Measurements from ENCODE around the gene DNLZ.

Gene DNLZ

GRCh38 chr9:136342181-136343120 lies 21.1 kb downstream of the DNLZ start:
- H3K4me3 ChIP-seq (ENCODE audit: low read depth, low read length) = no peak overlapping the region
- 0 out of 2 replicates have a peak, but pooled peaks have one; percentile 23 for TF ChIP-seq MYC (IDR thresholded peaks at IDR 0.05; ENCODE audit: low read depth, low read length)
- peak; percentile 46; the same call in 1 of the 2 replicates for TF ChIP-seq MAX (IDR thresholded peaks at IDR 0.05; ENCODE audit: low read depth, low read length)
- TF ChIP-seq, protein P1, sequence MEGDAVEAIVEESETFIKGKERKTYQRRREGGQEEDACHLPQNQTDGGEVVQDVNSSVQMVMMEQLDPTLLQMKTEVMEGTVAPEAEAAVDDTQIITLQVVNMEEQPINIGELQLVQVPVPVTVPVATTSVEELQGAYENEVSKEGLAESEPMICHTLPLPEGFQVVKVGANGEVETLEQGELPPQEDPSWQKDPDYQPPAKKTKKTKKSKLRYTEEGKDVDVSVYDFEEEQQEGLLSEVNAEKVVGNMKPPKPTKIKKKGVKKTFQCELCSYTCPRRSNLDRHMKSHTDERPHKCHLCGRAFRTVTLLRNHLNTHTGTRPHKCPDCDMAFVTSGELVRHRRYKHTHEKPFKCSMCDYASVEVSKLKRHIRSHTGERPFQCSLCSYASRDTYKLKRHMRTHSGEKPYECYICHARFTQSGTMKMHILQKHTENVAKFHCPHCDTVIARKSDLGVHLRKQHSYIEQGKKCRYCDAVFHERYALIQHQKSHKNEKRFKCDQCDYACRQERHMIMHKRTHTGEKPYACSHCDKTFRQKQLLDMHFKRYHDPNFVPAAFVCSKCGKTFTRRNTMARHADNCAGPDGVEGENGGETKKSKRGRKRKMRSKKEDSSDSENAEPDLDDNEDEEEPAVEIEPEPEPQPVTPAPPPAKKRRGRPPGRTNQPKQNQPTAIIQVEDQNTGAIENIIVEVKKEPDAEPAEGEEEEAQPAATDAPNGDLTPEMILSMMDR (IDR thresholded peaks at IDR 0.05; ENCODE audit: low read depth, low read length) = no peak
- peak; percentile 31 for TF ChIP-seq POLR2A (IDR thresholded peaks at IDR 0.05; ENCODE audit: extremely low read depth, insufficient read length)
- DNase-seq (ENCODE audit: low read depth) = peak; percentile 88

GRCh38 chr9:136341769-136342168 lies 21.8 kb downstream of the DNLZ start:
- TF ChIP-seq, protein P1 (IDR thresholded peaks at IDR 0.05; ENCODE audit: low read depth, low read length) = no peak
- TF ChIP-seq MYC (IDR thresholded peaks at IDR 0.05; ENCODE audit: low read depth, low read length) (no peak), MAX (IDR thresholded peaks at IDR 0.05; ENCODE audit: low read depth, low read length) (no peak), POLR2A (IDR thresholded peaks at IDR 0.05; ENCODE audit: extremely low read depth, insufficient read length) (no peak)
- H3K4me3 ChIP-seq (ENCODE audit: low read depth, low read length) = no peak overlapping the region
- DNase-seq (ENCODE audit: low read depth) = no peak

DNA sequence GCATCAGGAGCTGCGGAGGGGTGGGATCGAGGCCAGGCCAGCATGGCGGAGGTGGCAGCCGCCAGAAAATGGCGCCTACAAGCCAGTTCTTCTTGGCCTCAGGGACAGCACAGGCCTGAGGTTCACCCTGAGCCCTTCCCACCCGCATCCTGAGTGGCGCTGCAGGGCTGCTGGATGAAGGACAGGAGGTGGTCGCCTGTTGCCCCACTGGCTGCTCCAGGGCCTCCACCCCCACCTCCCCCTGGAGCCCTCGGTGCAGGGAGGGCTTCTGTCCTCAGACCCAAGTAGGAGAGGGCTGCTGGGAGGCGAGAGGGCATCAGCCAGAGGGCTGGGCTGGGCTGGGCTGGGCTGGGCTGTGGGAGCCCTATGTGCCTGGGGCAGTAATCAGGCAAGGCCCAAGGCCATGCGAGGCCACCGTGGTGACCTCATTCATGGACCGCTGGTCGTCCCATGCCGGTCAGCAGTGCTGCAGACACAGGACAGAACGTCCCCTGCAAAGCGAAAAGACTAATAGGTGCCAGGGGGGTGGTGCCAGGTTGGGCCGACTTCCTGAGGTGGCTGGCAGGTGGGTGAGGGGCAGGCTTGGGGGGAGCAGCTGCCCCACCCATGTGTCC lies 22.4 kb downstream of the DNLZ start:
- DNase-seq (ENCODE audit: low read depth) = no peak
- TF ChIP-seq, protein P1 (IDR thresholded peaks at IDR 0.05; ENCODE audit: low read depth, low read length) = no peak
- TF ChIP-seq MYC (IDR thresholded peaks at IDR 0.05; ENCODE audit: low read depth, low read length) (no peak), POLR2A (IDR thresholded peaks at IDR 0.05; ENCODE audit: extremely low read depth, insufficient read length) (no peak), MAX (IDR thresholded peaks at IDR 0.05; ENCODE audit: low read depth, low read length) (no peak)
- no peak overlapping the region for H3K4me3 ChIP-seq (ENCODE audit: low read depth, low read length)

DNA sequence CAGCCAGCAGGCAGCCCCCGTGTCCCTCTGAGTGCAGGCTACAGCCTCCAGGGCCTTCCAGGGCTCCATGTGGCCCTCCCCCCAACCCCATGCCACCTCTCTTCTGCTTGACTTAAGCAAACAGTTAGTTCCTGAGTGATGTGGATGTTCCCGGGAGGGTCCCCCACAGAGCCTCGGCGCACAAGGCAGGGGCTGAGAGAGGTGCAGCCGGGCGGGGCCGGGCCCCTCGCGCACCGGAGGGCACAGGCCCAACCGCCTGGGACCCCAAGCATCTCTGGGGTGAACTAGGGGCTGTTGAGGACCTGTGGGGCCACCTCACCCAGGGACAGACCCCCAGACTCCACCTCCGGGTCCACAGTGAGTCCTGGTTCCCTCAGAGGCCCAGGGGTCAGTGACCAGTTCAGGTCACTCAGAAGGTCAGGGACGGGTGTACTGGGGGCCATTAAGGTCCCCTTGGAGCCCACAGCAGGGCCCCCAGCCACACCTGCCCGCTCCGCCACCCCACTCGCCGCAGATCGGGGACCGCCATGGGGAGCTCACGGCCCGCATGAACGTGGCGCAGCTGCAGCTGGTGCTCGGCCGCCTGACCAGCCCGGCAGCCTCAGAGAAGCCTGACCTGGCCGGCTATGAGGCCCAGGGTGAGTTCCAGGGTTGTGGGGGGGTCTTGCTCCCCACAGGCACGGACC lies 23.0 kb downstream of the DNLZ start:
- TF ChIP-seq MAX (IDR thresholded peaks at IDR 0.05; ENCODE audit: low read depth, low read length) = no peak
- no peak for TF ChIP-seq MYC (IDR thresholded peaks at IDR 0.05; ENCODE audit: low read depth, low read length)
- TF ChIP-seq POLR2A (IDR thresholded peaks at IDR 0.05; ENCODE audit: extremely low read depth, insufficient read length) = no peak
- TF ChIP-seq, protein P1 (IDR thresholded peaks at IDR 0.05; ENCODE audit: low read depth, low read length) = no peak
- DNase-seq (ENCODE audit: low read depth) = no peak
- no peak overlapping the region for H3K4me3 ChIP-seq (ENCODE audit: low read depth, low read length)

DNA sequence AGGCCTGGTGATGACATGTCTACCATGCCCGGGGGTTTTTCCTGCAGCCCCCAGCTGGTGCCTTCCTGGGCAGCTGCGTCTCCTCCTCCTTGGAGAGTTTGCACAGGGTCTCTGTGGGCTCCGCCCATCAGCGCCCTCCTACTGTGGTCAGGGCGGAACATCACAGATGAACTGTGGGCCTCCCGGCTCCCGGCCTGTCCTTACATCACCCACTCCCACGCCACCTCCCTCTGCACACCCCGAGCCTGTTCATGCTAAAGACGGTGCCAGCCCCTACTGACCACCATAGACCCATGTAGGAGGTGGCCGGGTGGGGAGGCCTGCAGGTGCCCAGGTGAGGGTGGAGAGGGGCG lies 23.6 kb downstream of the DNLZ start:
- no peak for DNase-seq (ENCODE audit: low read depth)
- no peak for TF ChIP-seq POLR2A (IDR thresholded peaks at IDR 0.05; ENCODE audit: extremely low read depth, insufficient read length)
- TF ChIP-seq MYC (IDR thresholded peaks at IDR 0.05; ENCODE audit: low read depth, low read length) = no peak

More for the DNA sequence above, 23.6 kb downstream of the DNLZ start:
- no peak overlapping the region for H3K4me3 ChIP-seq (ENCODE audit: low read depth, low read length)
